ENCODE results near the gene TUBB.
"Not testable (repeated sequence)": the region's sequence is repeated elsewhere in the genome, so short reads cannot be mapped to it uniquely, and the experiment has no call there.

The TUBB gene

DNA sequence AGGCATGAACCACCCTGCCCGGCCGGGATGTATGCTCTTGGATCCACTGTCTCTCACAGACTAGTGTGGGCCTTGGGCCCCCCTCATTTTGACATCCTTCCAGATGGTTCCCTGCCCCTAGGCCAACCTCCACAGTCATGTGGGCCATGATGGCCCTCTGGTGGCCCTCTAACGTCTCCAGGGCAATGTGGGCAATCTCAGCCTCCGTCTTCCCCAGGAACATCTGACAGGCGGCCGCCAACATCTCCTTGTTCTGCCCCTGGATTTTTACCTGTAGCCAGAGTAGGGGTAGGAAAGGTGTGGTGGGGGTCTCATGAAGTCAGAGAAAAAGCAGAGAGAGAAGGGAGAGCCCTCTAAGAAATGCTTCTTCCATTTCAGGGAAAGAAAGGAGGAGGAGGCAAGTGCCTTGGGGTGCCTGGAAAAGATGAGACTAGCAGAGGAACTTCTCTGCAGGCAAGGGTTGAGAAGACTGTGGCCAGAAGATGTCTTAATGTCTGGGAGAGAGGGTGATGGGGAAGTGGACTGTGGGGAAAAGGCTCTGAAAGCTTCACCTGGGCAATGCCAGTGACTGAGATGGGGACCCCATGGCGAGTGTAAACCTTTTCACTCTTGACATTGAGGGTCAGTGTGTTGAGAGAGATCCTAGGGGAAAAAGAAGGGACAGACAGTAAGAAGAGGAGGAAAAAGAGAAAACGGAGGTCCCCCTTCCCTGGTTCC is 21.1 kb downstream of the TUBB start:
- DNase-seq: no peak

DNA sequence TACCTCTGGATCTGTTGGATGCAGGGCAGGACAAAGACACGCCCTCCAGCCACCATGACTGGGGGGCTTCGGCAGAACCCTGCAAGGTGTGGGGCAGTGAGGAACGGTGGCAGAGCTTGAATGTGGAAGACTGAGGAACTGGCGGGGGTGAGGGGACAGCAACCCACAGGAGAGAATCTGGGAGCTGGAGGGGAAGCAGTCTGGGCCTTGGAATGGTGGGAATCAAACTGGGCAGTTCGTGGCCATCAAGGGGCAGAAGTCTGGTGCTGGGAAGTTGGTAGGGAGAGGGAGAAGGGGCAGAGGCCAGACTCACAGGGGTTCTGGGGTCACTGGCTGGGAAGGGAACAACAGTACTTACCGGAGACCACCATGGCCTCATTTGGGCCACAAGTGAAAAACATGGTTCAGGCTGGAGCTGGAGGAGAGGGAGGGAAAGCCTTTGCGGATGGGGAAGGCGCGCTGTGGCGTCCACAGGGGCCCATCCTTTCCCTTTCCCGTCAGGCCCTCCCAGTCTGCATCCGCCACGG is 21.7 kb downstream of the TUBB start:
- no peak for DNase-seq

GRCh38 chr6:30742316-30743098 is 22.4 kb downstream of the TUBB start, which contains the start of gene FLOT1:
FLOT1 (minus strand) TSS chr6:30742687; CDS start chr6:30742189, 498 bp downstream.
- DNase-seq: peak; percentile 80

DNA sequence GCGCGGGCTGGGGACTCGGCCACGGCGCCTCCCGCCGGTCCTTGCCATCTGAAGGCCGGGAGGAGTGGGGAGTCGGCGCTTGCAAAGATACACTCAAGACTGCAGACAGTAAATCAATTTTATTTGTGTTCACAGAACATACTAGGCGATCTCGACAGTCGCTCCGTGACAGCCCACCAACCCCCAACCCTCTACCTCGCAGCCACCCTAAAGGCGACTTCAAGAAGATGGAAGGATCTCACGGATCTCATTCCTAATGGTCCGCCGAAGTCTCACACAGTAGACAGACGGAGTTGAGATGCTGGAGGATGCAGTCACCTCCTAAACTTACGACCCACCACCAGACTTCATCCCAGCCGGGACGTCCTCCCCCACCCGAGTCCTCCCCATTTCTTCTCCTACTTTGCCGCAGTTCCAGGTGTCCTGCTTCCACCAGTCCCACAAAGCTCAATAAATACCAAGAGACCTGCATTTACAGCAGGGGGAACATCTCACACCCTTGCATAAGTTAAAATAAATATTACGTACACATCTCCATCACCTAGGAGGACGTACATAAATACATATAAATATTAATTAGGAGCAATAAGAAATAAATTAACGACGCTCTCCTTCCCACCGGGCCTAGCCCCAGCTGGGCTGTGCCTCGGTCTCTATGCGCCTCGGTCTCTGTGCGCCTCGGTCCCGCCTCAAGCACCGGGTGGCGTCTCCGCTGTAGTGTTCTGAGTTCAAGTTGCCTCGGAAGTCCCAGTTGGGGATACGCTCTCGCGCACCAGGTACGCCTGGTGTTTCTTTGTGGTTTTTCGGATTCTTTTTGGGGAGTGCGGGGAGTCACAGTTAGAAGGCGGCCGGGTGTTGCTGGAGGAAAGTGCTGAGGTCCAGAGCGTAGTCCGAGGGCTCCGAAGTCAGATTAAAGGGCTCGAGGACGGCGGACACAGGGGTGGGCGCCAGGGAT is 23.2 kb downstream of the TUBB start:
- DNase-seq: peak; percentile 48

GRCh38 chr6:30744054-30744805 is 24.1 kb downstream of the TUBB start, which contains the start of gene IER3:
IER3 (minus strand) TSS chr6:30744547; CDS start chr6:30744518, 29 bp downstream.
- peak; percentile 86 for DNase-seq

DNA sequence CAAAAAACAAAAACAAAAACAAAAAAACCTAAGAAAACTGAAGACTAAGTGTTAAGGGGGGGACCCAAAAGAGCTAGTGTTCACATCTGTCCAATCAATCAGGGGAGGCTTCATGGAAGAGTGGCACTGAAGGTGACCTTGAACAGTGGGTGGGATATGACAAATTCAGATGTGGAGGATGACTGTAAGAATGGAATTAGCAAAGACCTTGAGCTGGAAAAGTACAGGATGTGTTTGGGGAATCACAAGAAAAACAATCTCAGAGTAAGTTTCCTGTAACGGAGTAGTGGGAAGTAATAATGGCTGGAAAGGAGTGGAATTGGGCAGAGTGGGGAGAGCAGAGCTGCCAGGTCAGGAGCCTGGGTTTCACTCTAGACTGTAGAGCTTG is 27.1 kb downstream of the TUBB start:
- DNase-seq: no peak

DNA sequence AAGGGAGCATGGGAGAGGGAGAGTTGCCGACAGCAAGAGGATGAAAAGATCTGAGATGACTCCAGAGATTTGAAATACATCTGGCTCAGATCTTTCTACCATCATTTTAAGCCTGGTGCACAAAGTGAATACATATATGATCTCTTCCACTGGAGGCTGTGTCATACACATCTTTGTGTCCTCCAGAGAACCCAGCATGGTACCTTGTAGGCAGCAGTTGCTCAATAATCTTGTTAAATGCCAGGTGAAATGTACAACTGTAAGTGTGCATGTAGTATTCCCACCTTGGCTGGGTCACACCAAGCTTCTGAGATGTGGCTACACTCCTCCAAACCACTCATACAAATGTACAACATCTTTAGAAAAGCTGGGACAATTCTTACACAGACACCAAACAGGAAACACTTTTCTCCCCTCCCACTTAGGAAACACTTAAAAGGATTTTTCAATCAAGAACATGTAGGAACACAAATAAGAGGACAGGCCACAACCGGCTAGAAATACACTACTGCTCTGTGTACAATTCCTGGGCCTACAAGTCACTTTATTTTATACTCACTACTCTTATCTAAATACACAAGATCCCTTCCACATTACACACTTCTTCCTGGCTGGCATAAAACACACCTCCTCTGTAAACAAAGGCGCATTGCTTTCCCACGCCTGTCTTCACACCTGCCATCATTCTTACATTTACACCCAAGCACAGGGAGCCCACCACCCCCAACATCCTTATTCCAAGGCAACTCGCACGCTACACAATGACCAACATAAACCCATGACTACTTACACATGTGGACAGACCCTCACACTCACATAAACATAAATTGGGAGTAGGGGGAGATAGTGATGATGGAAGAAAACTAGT is 28.0 kb downstream of the TUBB start:
- no peak for DNase-seq

GRCh38 chr6:30748851-30749540 is 28.8 kb downstream of the TUBB start:
- no peak for DNase-seq

DNA sequence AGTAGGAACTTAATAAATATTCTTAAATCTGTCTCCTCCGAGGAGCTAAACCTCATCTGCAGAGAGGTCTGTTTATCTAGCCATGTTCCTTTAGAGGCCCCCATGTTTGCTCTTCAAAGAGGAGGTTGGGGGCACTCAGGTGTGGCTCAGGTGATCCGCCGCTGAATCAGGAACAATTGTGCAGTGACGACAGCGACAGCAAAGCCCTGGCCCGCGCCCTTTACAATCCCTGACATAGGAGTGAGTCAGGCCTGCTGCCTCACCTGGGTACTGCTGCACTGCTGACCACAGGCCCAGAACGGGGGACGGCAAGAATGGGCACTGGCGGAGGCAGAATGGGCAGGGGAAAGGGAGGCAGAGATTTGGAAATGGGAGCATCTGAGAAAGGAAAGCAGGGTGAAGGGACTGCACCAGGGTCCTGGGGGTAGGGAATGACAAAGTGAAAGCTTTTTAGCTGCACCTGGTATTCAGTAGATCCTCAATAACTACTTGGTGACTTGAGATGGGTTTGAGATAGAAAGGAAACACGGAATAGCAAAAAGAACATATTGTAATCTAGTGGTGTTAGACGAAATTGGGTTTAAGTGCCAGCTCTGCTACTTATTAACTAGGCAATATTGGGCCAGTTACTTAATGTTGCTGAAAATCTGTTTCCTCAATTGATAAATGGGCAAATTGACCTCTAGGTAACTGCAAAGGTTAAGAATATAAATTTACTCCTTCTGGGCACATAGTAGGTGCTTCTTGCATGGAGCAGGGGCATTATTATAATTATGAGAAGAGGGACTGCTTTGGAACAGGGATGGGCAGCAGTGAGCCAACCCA is 29.6 kb downstream of the TUBB start:
- DNase-seq: no peak

GRCh38 chr6:30750379-30750668 is 30.2 kb downstream of the TUBB start:
- no peak for DNase-seq

DNA sequence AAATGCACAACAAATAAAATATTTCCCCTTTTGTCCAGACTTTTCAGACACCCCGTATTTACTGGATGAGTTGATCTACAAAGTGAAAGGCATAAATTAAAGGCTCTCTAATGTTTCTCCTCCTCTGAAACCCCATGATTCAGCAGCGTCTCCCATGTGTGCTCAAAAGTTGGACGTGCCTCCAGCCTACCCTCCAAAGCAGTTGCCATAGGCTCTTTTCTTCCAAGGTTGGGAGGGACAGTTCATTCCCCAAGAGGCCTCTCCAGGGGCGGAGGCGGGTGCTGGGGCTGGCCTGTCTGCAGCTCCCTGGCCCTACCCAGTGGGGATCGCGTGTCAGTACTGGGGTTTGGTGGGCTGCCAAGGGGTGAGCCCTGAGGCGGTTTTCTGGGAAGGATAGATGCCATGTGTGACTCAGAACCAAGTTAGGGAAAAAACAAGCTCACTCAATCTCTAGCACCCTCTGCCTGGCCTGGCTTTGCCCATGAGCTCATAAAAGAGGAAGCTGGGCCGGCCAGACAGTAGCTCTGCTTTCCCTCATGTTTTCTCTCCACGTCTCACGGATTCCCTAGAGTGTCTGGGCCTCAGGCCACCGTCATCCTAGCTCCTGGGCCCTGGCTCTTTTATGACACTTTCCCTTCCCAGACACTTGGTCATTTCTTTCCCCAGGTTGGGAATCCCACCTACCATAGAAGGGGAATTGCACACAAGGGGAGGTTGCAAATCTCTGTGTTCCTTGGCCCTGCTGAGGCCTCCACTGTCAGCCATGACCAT is 32.2 kb downstream of the TUBB start:
- DNase-seq: no peak

DNA sequence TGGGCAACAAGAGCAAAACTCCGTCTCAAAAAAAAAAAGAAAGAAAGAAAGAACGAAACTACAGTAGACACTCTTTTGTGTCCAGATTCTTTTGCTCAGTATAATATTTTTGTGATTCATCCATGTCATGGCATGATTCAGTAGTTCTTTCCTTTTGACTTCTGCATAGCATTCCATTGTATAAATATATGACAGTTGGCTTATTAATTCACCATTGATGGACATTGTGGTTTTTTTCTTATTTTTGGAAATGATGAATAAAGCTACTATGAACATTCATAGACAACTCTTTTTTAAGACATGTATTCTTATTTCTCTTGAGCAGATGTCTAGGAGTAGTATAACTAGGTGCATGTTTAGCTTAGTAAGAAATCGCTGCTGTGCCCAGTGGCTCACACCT is 34.5 kb downstream of the TUBB start:
- no peak for DNase-seq

DNA sequence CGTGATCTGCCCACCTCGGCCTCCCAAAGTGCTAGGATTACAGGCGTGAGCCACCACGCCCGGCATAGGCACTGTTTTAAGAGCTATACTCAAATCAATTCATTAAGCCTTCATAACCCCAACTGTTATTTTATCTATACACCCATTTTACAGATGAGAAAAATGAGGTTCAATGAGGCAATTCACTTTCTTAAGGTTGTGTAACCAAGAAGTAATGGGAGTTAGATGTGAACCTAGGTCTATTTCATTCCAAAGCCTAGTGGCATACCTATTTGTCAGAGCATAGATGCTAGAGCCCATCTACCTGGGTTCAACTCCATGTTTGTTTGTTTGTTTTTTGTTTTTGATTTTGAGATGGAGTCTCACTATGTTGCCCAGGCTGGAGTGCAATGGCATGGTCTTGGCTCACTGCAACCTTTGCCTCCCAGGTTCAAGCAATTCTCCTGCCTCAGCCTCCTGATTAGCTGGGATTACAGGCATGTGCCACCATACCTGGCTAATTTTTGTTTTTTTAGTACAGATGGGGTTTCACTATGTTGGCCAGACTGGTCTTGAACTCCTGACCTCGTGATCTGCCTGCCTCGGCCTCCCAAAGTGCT is 36.4 kb downstream of the TUBB start:
- DNase-seq: not testable (repeated sequence)

GRCh38 chr6:30757261-30757904 is 37.2 kb downstream of the TUBB start:
- no peak for DNase-seq

DNA sequence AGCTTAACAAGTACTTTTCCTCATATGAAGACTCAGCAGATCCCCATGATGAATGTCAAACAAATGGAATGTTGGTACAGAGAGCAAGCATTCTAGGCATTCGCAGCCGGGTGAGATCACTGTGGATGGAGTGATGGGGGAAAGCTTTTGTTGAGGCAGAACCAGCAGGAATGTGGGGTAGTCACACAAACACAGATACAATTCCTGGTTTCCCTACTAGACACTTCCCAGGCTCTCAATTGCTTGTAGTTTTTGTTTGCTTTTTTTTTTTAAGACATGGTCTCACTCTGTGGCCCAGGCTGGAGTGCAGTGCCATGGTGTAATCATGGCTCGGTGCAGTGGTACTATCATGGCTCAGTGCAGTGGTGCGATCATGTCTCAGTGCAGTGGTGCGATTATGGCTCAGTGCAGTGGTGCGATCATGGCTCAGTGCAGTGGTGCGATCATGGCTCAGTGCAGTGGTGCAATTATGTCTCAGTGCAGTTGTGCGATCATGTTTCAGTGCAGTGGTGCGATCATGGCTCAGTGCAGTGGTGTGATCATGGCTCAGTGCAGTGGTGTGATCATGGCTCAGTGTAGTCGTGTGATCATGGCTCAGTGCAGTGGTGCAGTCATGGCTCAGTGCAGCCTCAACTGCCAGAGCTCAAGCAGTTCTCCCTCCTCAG is 39.6 kb downstream of the TUBB start:
- no peak for DNase-seq

DNA sequence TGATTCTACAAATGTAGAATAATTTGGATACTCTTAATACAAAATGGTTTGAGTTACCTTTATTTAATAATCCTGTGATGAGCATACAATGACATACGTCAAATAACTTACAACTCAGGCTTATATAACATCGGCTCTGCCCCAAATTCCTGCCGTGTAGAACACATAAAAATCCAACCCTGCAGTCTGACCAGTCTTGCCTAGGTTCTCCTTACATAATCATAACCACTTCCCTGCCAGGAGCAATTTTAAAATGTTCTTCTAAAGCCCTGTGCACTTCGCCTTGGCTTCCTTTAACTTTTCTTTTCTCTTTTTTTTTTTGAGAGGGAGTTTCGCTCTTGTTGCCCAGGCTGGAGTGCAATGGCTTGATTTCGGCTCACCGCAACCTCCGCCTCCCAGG is 40.4 kb downstream of the TUBB start:
- no peak for DNase-seq

- DNase-seq: no peak
These were observed 41.8 kb downstream of the TUBB start for GRCh38 chr6:30761791-30762429.
